Activated T-cell treated with anti-CD3 and anti-CD28 coated beads, Interleukin-2, amount 50 U/mL, for 72 hours (primary cell): ENCODE results near the gene CA9. TPM values are rescaled to one million over a fixed set of nuclear protein-coding genes. Genes with fewer than 3 reads are reported as not detected.

Experiments used
- ATAC-seq, 2 donors: fragments of 150-1000 bp; cut with Tn5 transposase; replicated peaks in 1 of 2; 2 replicates each; pipeline ENCODE4 v1.10.0; 2021; ENCODE audit warnings: moderate library complexity in 2 of 2, mild to moderate bottlenecking in 1 of 2
- DNase-seq, 2 donors: peaks; one replicate each; pipeline ENCODE4 v3.0.0; 2021 to 2022; ENCODE audit warnings: mixed read lengths in 1 of 2
- H3K27ac Mint-ChIP-seq: one replicate; pipeline ENCODE4 v1.8.0; 2022; ENCODE audit warnings: mild to moderate bottlenecking, moderate library complexity, mixed read lengths
- H3K27me3 Mint-ChIP-seq: one replicate; pipeline ENCODE4 v1.8.0; 2022; ENCODE audit warnings: low read depth, mixed read lengths
- H3K36me3 Mint-ChIP-seq, 2 donors: one replicate each; pipeline ENCODE4 v1.8.0; 2022; ENCODE audit warnings: mixed read lengths in 2 of 2, mild to moderate bottlenecking in 1 of 2; ENCODE audit not compliant: insufficient read depth in 2 of 2
- H3K4me1 Mint-ChIP-seq: one replicate; pipeline ENCODE4 v1.8.0; 2022; ENCODE audit warnings: low read depth, mixed read lengths
- H3K4me3 Mint-ChIP-seq, 2 donors: one replicate each; pipeline ENCODE4 v1.8.0; 2022; ENCODE audit warnings: mild to moderate bottlenecking in 2 of 2, mixed read lengths in 2 of 2, moderate library complexity in 2 of 2
- H3K9me3 Mint-ChIP-seq, 2 donors: one replicate each; pipeline ENCODE4 v1.8.0; 2022; ENCODE audit warnings: mixed read lengths in 2 of 2
- total RNA-seq, 2 donors: library from RNA; stranded (reverse); gene quantifications; one replicate each; pipeline ENCODE4 v1.2.3, GENCODE V29; 2022

Gene CA9
- total RNA-seq, 2 donors from 2014 or later: 0.65 to 1.6 TPM

GRCh38 chr9:35726931-35727330, 53.2 kb downstream of the CA9 start:
- no peak overlapping the region for H3K4me3 Mint-ChIP-seq
- H3K36me3 Mint-ChIP-seq: peaks cover 18 to 20% of the 10 kb centered on the region in 2 donors
- DNase-seq: peak; percentile 34 to 35
- H3K4me1 Mint-ChIP-seq: peaks cover 9% of the 10 kb centered on the region
- H3K27ac Mint-ChIP-seq: peak overlapping the region; percentile 85
- no peak for ATAC-seq
- H3K27me3 Mint-ChIP-seq: no peaks in the 10 kb centered on the region
- H3K9me3 Mint-ChIP-seq: no peaks in the 10 kb centered on the region

GRCh38 chr9:35727676-35728040, 53.9 kb downstream of the CA9 start:
- Mint-ChIP-seq H3K4me3 (no peak overlapping the region), H3K27me3 (no peaks in the 10 kb centered on the region), H3K9me3 (no peaks in the 10 kb centered on the region), H3K4me1 (peaks cover 9% of the 10 kb centered on the region), H3K27ac (no peak overlapping the region), H3K36me3 (peaks cover 15% of the 10 kb centered on the region in 2 donors)
- DNase-seq (no peak), ATAC-seq (no peak)

GRCh38 chr9:35728041-35728971, 54.6 kb downstream of the CA9 start:
- H3K36me3 Mint-ChIP-seq: peaks cover 12 to 15% of the 10 kb centered on the region in 2 donors
- no peaks in the 10 kb centered on the region for H3K27me3 Mint-ChIP-seq
- H3K9me3 Mint-ChIP-seq: no peaks in the 10 kb centered on the region
- H3K4me1 Mint-ChIP-seq: peaks cover 14% of the 10 kb centered on the region
- H3K4me3 Mint-ChIP-seq: no peak overlapping the region
- ATAC-seq (peak; percentile 16 to 18), DNase-seq (peak; percentile 63 to 69)
- H3K27ac Mint-ChIP-seq: no peak overlapping the region

GRCh38 chr9:35729101-35729500, 55.4 kb downstream of the CA9 start:
- no peak overlapping the region for H3K27ac Mint-ChIP-seq
- H3K27me3 Mint-ChIP-seq: no peaks in the 10 kb centered on the region
- peaks cover 22% of the 10 kb centered on the region for H3K4me1 Mint-ChIP-seq
- no peak overlapping the region for H3K4me3 Mint-ChIP-seq
- no peaks in the 10 kb centered on the region for H3K9me3 Mint-ChIP-seq
- no peak for ATAC-seq
- peaks cover 11 to 15% of the 10 kb centered on the region in 2 donors for H3K36me3 Mint-ChIP-seq
- DNase-seq: no peak

GRCh38 chr9:35729700-35730485, 56.2 kb downstream of the CA9 start:
- H3K9me3 Mint-ChIP-seq: no peaks in the 10 kb centered on the region
- DNase-seq: peak; percentile 25 to 53
- H3K4me1 Mint-ChIP-seq: peaks cover 20% of the 10 kb centered on the region
- H3K27ac Mint-ChIP-seq: no peak overlapping the region
- H3K4me3 Mint-ChIP-seq: no peak overlapping the region
- H3K36me3 Mint-ChIP-seq: peaks cover 7 to 10% of the 10 kb centered on the region in 2 donors
- no peak for ATAC-seq
- H3K27me3 Mint-ChIP-seq: no peaks in the 10 kb centered on the region

GRCh38 chr9:35730486-35730854, 56.7 kb downstream of the CA9 start:
- peaks cover 23% of the 10 kb centered on the region for H3K4me1 Mint-ChIP-seq
- H3K36me3 Mint-ChIP-seq: peaks cover 10 to 11% of the 10 kb centered on the region in 2 donors
- no peak overlapping the region for H3K4me3 Mint-ChIP-seq
- no peak overlapping the region for H3K27ac Mint-ChIP-seq
- H3K9me3 Mint-ChIP-seq: no peaks in the 10 kb centered on the region
- ATAC-seq (no peak), DNase-seq (no peak)
- no peaks in the 10 kb centered on the region for H3K27me3 Mint-ChIP-seq

Other genes starting within 250 kb of the CA9 start
- gene RUSC2, start 183.8 kb upstream of the CA9 start, total RNA-seq: 1 to 10 TPM; 3.8 to 5.3 TPM
- gene TESK1, start 68.7 kb upstream of the CA9 start, total RNA-seq: 10 to 100 TPM; 39.9 to 45.5 TPM
- 10 to 100 TPM; 28.7 to 31.9 TPM for gene CD72, start 55.5 kb upstream of the CA9 start, total RNA-seq
- 10 to 100 TPM; 61.4 to 65.6 TPM for gene SIT1, start 23.0 kb upstream of the CA9 start, total RNA-seq
- gene RMRP, start 15.9 kb upstream of the CA9 start, total RNA-seq: 1,000 to 10,000 TPM; 5,353 to 9,709 TPM
- gene CCDC107, start 15.6 kb upstream of the CA9 start, total RNA-seq: 10 to 100 TPM in 1 of 2 donors, 1 to 10 TPM in 1; 9.5 to 10.8 TPM
- gene ARHGEF39, start 8.7 kb upstream of the CA9 start, total RNA-seq: 10 to 100 TPM; 12.0 to 15.1 TPM
- gene TPM2, start 16.0 kb downstream of the CA9 start, total RNA-seq: 1 to 10 TPM; 5.4 to 7.8 TPM
- 100 to 1,000 TPM; 200 to 235 TPM for gene TLN1, start 58.3 kb downstream of the CA9 start, total RNA-seq
- 10 to 100 TPM; 30.7 to 33.1 TPM for gene CREB3, start 58.7 kb downstream of the CA9 start, total RNA-seq
- 10 to 100 TPM; 37.7 to 38.4 TPM for gene GBA2, start 75.3 kb downstream of the CA9 start, total RNA-seq
- 10 to 100 TPM; 32.5 TPM for gene RGP1, start 75.4 kb downstream of the CA9 start, total RNA-seq
- not detected for gene MSMP, start 80.3 kb downstream of the CA9 start, total RNA-seq
- gene NPR2, start 117.7 kb downstream of the CA9 start, total RNA-seq: 10 to 100 TPM in 1 of 2 donors, 1 to 10 TPM in 1; 6.7 to 11.5 TPM
- gene SPAG8, start 138.3 kb downstream of the CA9 start, total RNA-seq: 1 to 10 TPM; 1.1 to 1.4 TPM
- gene HINT2, start 141.1 kb downstream of the CA9 start, total RNA-seq: 10 to 100 TPM; 69.2 to 80.9 TPM
- gene FAM221B, start 154.8 kb downstream of the CA9 start, total RNA-seq: not detected
- gene TMEM8B, start 155.3 kb downstream of the CA9 start, total RNA-seq: 1 to 10 TPM; 8.4 to 9.1 TPM
- gene OR13J1, start 196.5 kb downstream of the CA9 start, total RNA-seq: not detected
- gene HRCT1, start 232.3 kb downstream of the CA9 start, total RNA-seq: not detected
- not detected for gene SPAAR, start 235.6 kb downstream of the CA9 start, total RNA-seq